ENCODE data around the gene IQGAP3.

IQGAP3 gene

DNA sequence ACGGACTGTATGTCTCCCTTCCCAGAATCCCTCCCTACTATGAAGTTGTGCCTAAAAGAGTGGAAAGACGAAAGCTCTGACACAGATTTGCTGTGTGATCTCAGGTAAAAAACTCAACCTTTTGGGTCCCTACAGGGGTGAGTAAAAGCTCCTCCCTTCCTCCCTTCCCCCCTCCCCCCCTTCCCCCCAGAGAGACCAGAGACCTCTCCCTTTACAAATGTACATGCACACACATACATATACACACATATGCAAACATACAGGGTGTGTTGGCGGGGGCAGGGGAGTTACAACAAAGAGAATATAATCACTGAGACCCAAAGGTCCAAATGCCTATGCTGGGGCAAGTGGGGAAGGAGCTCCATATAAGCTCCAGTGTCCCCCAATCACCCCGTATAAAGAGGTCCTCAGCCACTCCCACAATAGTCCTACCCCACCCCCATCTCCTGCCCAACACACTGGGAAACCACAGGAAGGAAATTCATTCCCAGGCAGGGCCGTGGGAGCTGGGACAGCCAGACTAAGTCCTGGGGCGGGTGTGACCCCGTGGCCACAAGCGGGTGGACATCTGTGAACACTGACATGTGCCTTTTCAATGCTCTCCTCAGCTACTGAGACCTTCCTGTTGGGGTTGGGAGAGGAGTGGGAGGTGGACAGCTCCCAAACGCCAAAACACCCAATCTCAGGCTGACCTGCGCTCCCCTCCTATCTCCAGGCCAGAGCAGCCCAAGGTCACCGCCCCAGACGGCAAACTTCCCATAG lies 73.8 kb downstream of the IQGAP3 start:
- DNase-seq (ENCODE audit: low spot score): peak; percentile 37

GRCh38 chr1:156497743-156498431 lies 74.5 kb downstream of the IQGAP3 start:
- DNase-seq (ENCODE audit: low spot score) (no peak), FAIRE-seq (no peak)

More for the DNA sequence above, 73.8 kb downstream of the IQGAP3 start:
- no peak for FAIRE-seq

GRCh38 chr1:156497078-156497742 lies 75.2 kb downstream of the IQGAP3 start:
- peak; percentile 55 for DNase-seq (ENCODE audit: low spot score)
- no peak for FAIRE-seq

- DNase-seq (ENCODE audit: low spot score) (peak; percentile 41), FAIRE-seq (no peak)
Observed at GRCh38 chr1:156496211-156496761, 76.1 kb downstream of the IQGAP3 start.

- FAIRE-seq: no peak
- DNase-seq (ENCODE audit: low spot score): no peak
Observed at GRCh38 chr1:156495401-156496140, 76.8 kb downstream of the IQGAP3 start.

- no peak for FAIRE-seq
Observed at GRCh38 chr1:156494309-156494895, 78.0 kb downstream of the IQGAP3 start.

DNA sequence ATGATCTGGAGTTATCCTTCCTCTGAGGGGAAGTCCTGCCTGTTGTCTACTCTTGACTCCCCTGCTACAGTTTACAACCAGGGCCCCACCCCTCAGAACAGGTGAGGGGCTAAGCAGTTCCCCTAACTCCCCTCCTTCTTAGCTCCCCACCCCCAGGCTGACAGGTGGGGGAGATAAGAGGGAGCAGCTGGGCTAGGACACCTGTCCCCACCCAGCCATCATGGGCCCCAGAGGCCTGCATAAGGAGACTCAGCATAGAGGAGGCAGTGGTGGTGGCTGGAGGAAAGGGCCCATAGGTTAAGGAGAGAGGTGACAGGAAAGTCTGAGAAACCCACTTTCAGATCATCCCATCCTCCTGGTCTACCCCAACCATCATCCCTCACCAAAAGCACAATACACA lies 78.6 kb downstream of the IQGAP3 start:
- FAIRE-seq: no peak
- no peak for DNase-seq (ENCODE audit: low spot score)

More at GRCh38 chr1:156494309-156494895, 78.0 kb downstream of the IQGAP3 start:
- DNase-seq (ENCODE audit: low spot score): no peak

GRCh38 chr1:156493154-156493631 lies 79.2 kb downstream of the IQGAP3 start:
- DNase-seq (ENCODE audit: low spot score): no peak

GRCh38 chr1:156492591-156493080 lies 79.7 kb downstream of the IQGAP3 start:
- DNase-seq (ENCODE audit: low spot score) (no peak), FAIRE-seq (no peak)

More at GRCh38 chr1:156493154-156493631, 79.2 kb downstream of the IQGAP3 start:
- FAIRE-seq: no peak

DNA sequence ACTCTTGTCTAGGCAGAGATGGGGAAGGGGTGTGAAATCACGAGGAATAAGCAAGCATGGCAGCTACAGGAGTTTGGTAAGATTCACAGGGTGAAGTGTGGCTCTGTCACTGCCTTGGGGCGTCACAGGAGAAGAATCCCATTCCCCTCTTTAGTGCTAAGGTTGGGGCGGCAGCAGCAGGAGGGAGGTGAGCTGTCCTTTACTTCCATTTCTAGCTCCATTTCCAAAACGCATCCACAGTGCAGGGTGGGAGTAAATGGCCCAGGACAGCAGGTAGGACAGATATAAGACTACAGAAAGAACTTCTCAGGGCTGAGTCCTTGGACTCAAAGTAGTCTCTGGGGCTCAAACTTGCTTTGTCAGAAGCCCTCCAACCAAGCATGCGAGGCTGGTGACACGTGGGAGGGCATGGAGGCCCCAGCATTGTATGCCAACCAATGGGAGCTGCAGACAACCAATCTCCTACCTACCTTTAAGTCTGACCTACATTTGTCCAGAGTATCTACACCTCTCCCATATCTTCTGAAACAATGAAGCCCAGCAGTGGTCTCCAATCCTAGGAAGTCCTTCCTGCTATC lies 80.3 kb downstream of the IQGAP3 start:
- no peak for DNase-seq (ENCODE audit: low spot score)
- no peak for FAIRE-seq

GRCh38 chr1:156491151-156491949 lies 81.0 kb downstream of the IQGAP3 start:
- FAIRE-seq (no peak), DNase-seq (ENCODE audit: low spot score) (no peak)

DNA sequence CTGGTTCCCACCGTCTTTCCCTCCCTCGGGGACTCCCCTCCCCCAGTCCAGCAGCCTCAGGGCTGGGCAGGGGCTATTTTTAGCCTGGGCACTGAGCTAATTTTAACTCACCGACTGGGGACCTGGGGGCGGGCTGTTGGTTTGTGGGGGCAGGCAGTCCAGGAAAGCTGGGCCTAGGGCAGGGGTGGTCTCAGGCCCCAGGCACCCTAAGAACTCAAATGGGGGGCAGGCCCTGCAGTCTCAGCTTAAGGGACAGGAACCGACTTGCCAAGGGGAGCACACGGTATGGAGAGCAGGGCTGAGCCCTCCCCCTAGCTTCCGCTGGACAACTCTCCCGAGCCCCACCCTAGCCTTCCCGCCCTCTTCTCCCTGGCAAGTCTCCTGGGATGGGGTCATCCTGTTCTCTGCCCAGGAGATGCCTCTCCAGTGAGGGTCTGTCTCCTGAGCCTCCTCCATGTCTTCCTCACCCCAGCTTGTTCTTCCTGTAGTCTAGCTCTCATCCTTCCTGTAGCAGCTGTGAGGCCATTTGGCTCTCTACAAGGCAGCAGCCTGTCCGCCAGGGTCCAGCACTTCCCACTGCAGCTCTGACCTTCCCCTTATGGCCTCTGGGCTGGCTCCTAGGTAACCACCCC lies 81.8 kb downstream of the IQGAP3 start:
- DNase-seq (ENCODE audit: low spot score) (no peak), FAIRE-seq (no peak)

DNA sequence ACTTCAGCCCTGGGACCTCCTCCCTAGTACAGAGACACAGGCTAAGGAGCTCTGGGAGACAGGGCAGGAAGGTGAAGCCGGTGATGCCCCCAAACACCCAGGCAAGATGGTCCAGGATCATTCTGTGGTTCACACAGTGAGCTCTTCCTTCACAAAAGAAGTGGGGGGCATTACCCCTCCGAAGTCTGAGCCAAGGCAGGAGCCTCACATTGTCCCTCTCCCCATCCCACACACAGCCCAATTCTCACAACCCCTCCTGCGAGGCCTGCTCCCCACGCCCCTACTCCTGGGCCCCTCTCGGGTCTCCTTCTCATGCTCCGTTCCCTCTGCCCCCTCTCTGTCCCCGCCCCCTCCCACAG lies 82.5 kb downstream of the IQGAP3 start:
- no peak for DNase-seq (ENCODE audit: low spot score)
- FAIRE-seq: no peak

DNA sequence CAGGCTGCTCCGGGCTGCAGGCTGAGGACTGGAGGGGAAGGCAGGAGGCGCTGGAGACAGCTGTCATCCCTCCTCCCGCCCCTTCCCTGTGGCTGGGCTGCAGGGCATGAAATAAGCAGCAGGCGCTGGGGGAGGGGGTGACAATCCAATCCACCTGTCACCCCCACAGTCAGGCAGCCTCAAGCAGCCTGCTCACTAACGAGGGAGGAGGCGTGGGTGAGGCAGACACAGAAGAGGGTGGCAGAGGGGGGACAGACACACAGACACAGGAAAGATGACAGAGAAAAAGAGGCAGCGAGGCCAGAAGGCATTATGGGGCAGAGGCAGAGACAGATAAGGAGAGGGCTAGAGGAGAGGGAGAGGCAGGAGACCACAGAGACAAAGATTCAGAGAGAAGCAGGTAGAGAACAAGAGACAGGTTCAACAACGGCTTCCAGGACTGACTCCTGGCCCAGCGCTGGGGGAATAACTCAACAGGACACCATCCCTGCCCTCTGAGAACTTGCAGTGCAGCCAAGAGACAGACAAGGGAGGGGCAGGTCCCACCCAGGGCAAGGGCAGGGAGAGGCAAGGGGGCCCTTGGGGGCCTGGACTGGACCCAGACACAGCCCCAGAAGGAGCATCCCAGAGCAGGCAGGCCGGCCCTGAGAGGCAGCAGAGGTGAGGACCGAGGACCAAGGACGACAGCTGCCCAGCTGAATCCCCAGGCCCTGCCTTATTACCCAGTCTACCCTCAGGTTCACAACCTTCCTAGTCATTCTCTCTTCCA lies 83.0 kb downstream of the IQGAP3 start:
- DNase-seq (ENCODE audit: low spot score): no peak
- no peak for FAIRE-seq

DNA sequence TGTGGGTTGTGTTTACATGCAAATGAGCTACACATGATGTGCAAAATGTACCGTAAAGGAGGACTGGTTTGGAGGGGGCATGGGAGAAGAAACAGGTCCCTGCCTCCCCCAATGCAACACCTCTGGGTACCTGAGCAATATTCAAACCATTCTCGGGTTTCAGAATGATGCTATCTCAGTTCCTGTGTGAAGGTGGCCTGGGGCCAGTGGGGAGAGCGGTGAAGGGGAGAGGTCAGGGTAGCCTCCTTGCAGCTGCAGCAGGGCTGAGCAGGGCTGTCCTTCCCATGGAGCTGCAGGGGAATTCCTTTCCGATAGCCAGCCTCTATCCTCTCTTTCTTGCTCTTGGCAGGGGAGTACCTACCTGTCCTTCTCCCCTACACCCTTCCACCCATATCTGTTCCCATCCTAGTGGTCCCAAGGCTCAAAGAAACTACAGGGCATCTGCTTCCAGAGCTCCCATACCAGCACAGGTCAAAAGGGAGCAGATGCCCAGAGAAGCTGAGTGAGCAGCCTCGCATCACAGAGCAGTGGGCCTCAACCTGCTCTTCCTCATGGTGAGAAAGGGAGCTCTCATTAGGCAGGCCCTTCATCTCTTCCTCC lies 83.7 kb downstream of the IQGAP3 start:
- DNase-seq (ENCODE audit: low spot score) (no peak), FAIRE-seq (no peak)

DNA sequence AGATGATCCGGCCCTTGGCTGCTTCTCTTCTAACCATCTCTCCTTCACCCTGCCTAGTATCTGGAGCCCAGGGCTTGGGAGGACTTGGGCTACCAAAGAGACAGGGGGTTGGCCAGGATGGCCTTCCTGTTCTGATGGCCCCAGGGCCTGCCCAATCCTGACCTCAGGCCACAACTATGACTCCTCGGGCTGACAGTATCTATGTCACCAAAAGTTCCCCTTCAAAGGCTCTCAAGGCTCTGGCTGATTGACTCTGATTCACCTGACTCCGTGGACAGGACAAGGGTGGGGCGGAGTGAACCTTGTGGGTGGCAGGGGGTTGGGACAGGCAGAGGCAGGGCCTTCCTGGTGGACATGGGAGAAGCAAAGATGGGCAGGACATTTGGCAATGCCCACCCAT lies 84.5 kb downstream of the IQGAP3 start:
- peak; percentile 83 for DNase-seq (ENCODE audit: low spot score)
- peak; percentile 66 for FAIRE-seq

- FAIRE-seq (no peak), DNase-seq (ENCODE audit: low spot score) (no peak)
Observed at GRCh38 chr1:156486421-156487344, 85.7 kb downstream of the IQGAP3 start.
